ENCODE results near the gene MEI1.

MEI1 gene

DNA sequence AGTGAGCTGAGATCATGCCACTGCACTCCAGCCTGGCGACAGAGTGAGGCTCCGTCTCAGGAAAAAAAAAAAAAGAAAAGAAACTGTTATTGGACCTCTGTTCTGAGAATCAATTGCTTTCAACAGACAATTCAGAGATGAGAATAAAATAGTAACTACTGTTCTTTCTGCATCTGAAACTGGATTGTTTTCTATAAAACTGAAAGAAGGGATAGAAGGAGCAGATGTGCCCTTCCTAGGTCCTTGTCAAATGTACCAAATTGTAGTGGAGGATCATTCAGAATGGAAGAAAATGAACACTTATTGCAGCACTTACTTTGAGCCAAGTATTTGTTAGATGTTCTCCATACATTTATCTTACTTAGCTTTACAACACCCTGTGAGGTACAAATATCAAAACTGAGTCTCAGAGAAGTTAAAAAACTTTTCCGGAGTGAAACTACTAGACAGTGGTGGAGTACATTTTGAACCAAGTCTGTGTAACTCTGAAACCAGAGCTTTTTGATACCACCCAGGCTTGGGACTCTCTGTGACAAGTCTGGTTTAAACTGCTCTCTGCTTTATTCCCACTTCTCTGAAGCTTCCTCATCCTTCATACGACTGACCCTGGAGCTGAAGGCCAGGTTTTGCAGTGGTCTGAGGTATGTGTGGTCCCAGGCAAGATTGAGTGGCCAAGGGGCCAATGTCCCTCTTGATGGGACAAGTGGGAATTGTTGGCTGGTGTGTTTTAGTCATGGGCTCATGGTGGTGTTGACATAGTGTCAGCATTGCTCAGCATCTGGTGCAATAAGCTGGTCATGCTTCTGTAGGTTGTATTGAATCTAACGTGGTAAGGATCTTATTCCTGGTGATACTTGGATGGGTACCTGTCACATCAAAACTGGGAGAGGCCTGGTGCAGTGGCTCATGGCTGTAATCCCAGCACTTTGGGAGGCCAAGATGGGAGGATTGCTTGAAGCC, 53.0 kb downstream of the MEI1 start:
- DNase-seq: no peak

- DNase-seq: no peak
Measured at GRCh38 chr22:41753984-41754383, 54.7 kb downstream of the MEI1 start.

GRCh38 chr22:41757502-41757901, 58.2 kb downstream of the MEI1 start:
- DNase-seq: no peak

- no peak for DNase-seq
Measured at GRCh38 chr22:41758231-41758630, 58.9 kb downstream of the MEI1 start.

DNA sequence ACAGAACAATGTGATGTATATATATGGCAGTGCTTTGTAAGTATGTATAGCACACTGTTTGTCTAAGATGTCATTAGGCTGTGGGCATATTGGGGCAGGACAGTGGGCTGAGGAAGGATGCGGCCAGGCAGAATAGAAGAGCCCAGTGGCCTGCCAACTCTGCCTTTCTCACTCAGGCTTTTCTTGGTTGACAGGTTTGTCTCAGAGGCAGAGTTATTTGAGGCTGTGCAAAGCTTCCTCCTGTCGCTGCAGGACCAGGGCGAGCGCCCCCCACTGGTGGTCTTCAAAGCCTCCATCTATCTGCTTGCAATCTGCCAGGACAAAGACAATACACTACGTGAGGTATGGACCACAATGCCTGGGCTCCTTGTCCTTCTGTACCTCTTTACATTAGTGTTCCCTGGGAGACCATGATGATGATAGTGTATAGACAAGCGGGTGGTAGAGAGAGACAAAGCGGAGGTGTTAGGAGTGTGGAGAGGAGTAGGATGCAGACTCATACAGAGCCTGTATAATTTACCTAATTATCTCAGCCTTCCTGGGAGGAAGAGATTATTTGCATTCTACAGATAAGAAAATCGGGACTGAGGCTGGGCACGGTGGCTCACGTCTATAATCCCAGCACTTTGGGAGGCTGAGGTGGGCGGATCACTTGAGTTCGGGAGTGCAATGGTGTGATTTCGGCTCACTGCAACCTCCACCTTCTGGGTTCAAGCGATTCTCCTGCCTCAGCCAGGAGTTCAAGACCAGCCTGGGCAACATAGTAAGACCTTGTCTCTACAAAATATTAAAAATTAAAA, 63.9 kb downstream of the MEI1 start:
- DNase-seq: peak; percentile 48

DNA sequence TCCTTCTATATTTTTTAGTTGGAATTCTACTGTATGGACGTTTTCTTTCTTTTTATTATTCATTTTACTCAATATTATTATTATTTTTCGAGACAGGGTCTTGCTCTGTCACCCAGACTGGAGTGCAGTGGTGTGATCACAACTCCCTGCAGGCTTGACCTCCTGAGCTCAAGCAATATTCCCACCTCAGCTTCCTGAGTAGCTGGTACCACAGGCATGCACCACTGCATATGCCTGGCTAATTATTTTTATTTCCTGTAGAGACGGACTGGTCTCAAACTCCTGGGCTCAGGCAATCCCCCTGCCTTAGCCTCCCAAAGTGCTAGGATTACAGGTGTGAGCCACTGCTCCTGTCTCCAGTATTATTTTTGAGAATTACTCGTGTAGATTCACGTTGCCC, 67.2 kb downstream of the MEI1 start:
- no peak for DNase-seq

DNA sequence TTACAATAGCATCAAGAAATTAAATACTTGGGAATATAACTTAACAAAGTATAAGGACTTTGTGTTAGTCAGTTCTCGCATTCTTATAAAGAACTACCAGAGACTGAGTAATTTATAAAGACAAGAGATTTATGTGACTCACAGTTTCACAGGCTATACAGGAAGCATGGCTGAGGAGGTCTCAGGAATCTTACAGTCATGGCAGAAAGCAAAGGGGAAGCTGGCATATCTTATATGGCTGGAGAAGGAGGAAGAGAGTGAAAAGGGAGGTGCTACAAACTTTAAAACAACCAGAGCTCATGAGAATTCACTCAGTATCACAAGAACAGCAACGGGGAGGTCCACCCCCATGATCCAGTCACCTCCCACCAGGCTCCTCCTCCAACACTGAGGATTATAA, 69.1 kb downstream of the MEI1 start:
- DNase-seq: no peak

DNA sequence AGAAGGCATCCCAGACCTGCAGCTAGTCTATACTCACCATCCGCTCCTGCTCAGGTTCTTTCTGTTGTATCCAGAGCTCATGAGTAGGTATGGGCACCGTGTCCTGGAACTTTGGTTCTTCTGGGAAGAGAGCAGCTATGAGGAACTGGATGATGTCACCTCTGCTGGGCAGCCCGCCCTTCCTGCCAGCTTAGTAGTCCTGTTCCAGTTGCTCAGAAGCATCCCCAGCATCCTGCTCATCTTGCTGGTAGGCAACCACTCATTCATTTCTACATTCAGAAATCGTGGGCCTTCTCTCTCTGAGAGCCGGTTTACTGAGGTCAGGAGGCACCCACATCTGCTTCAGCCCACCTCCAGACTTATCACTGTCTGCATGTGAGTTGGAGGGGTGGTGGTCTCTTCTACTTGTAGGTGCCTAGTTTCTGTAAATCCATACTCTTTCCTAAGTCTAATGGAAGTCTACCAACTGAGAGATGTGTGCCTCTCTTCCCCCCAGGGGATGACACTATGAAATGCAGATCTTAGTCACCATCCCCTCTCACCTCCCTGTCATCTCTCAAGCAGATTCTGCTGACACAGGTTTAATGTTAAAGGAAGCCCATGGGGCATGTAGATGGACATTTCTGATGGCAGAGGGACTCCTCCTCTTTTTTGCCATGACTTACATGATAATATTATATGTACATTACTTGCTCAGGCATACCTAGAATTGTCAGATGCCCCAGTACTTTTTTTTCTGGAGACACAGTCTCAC, 71.6 kb downstream of the MEI1 start:
- no peak for DNase-seq

GRCh38 chr22:41772198-41772597, 72.9 kb downstream of the MEI1 start:
- no peak for DNase-seq

DNA sequence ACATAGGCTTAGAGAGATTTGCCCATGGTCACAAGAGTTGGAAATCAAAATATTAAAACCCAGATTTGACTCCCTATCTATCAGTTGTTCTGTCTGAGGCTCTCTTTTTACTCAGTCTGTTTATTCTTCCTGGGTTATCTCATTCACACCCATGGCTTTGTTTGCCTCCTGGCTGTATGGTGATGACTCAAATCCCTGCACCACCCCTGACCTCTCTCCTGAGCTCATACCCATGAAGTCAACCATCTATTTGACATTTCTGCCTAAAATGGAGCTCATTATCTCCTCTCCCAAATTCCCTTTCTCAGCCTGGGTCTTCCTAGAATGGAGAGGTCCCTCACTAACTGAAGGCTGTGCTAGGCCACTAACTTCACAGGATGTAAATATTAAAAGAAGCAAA, 73.3 kb downstream of the MEI1 start:
- DNase-seq: no peak

GRCh38 chr22:41775338-41775737, 76.0 kb downstream of the MEI1 start:
- DNase-seq: no peak

DNA sequence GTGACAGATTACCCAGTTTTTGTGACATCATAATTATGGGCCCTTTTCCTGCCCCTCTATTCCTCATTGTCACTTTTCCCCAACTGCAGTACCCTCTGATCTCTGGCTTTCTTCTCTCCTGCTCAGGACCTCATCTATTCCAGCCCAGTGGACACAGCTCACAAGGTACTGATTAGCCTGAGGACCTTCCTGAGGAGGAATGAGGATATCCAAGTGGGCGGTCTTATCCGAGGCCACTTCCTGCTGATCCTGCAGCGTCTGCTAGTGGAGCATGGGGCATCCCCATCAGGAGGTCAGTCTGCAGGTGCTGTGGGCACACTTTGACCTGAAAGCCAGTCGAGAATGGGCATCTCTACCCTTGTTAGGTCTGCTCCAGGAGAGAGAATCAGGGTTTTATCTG, 76.7 kb downstream of the MEI1 start:
- DNase-seq: no peak

DNA sequence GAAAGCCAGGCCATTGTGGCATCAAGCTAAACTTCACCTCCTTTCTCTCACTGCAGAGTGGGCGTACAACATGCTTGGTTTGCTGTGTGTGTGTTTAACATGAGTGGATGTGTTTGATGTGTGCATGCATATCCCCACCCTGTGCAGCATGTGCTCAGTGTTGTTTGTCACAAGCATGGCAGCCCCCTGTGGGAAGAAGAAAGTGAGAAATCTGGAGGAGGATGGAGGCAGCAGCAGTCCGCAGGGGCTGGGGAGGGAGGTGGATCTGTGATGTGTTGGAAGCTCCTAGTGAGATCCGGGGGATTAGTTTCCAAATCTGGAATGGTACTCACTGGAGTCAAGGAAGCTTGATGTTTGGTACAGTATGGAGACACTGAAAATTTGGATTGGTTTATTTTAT, 77.1 kb downstream of the MEI1 start:
- DNase-seq: no peak

DNA sequence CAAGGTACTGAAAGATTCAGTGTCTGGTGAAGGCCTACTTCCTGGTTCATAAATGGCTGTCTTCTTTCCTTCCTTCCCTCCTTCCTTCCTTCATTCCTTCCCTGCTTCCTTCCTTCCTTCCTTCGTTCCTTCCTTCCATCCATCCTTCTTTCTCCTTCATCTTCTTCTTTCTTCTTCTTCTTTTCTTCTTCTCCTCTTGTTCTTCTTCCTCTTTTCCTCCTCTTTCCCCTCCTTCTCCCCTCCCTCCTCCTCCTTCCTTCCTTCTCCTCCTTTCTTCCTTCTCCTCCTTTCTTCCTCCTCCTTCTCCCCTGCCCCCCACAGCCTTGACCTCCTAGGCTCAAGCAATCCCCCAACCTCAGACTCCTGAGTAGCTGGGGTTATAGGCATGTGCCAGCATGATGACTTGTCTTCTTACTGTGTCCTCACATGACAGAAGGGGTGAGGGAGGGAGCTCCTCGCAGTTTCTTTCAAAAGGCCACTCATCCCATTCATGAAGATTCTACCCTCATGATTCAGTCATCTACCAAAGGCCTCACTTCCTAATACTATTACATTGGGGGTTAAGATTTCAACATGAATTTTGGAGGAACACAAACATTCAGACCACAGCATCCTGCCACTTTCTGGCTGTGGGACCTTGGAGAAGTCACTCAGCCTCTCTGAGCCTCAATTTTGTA, 78.6 kb downstream of the MEI1 start:
- DNase-seq: no peak

DNA sequence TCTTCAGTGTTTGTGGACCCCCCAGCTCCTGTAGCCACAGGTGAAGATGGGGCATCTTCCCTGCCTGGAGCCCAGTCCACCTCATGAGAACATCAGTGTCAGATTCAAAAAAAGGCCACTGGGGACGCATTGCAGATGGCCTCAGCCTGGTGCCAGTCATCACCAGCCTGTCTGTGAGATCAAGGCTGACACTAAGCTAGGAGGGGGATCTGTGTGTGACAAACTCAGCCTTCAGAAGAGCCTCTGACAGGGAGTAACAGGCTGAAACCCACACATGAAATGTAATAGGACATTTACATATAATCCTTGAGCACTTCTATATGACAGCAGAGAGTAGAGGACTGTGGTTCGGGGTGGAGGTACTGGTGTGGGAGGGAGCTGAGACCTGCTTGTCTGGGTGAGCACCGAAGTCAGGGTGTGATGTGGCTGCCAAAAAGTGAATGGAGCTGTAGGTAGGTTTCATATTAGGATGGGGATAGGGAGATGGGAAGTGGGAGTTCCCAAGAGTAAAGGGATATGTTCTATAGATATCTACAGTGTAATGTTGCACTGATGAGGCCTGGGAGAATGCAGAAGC, 80.7 kb downstream of the MEI1 start:
- DNase-seq: no peak

GRCh38 chr22:41780746-41781505, 81.6 kb downstream of the MEI1 start:
- DNase-seq: no peak

- no peak for DNase-seq
Measured at GRCh38 chr22:41781507-41781906, 82.2 kb downstream of the MEI1 start.

GRCh38 chr22:41782316-41782715, 83.0 kb downstream of the MEI1 start:
- DNase-seq: no peak

GRCh38 chr22:41782751-41783150, 83.4 kb downstream of the MEI1 start:
- DNase-seq: no peak

GRCh38 chr22:41787331-41787730, 88.0 kb downstream of the MEI1 start:
- no peak for DNase-seq

- no peak for DNase-seq
Measured at GRCh38 chr22:41793871-41794270, 94.6 kb downstream of the MEI1 start.

GRCh38 chr22:41798736-41799135, 99.4 kb downstream of the MEI1 start:
- no peak for DNase-seq
